RPMI7951 (cell line): ENCODE measurements around the gene CTNNA1. TPM values are rescaled to one million over a fixed set of nuclear protein-coding genes. Genes with fewer than 3 reads are reported as not detected.
"Not testable (repeated sequence)": the region's sequence is repeated elsewhere in the genome, so short reads cannot be mapped to it uniquely, and the experiment has no call there.

Experiments
- DNase-seq: peaks from one replicate; pipeline ENCODE4 v3.0.0-alpha.2; 2012; ENCODE audit warnings: low read depth
- total RNA-seq: library from RNA; depleted of rRNA; stranded (reverse); fragments of >200 nt; shearing (Covaris generic); gene quantifications from 2 replicates; pipeline ENCODE4 v1.2.3, GENCODE V29; 2014

CTNNA1 gene
- total RNA-seq, 1 experiment from 2014 or later: 243 TPM

DNA sequence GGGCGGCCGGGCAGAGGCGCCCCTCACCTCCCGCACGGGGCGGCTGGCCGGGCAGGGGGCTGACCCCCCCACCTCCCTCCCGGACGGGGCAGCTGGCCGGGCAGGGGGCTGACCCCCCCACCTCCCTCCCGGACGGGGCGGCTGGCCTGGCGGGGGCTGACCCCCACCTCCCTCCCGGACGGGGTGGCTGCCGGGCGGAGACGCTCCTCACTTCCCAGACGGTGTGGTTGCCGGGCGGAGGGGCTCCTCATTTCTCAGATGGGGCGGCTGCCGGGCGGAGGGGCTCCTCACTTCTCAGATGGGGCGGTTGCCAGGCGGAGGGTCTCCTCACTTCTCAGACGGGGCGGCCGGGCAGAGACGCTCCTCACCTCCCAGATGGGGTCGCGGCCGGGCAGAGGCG is 57.6 kb downstream of the CTNNA1 start:
- DNase-seq: not testable (repeated sequence)

DNA sequence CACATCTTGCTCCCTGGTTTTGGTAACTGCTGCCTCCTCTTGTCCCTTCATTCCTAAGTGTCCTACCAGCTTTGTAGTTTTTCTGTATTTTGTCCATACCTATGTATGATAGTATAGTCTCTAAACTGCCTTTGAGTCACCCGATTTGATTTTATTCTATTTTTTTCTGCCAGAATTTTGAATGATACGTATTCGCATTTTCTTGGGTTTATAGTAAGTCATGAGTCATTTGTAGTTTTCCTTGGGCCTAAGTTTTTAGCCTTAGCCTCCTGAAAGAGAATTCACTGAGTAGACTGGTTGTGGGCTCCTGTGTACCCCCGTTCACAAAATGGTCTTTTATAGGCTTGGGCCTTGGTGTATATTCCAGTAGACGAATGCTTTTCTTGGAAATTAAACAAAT is 62.3 kb downstream of the CTNNA1 start:
- no peak for DNase-seq

GRCh38 chr5:138817241-138817640 is 64.0 kb downstream of the CTNNA1 start:
- no peak for DNase-seq

DNA sequence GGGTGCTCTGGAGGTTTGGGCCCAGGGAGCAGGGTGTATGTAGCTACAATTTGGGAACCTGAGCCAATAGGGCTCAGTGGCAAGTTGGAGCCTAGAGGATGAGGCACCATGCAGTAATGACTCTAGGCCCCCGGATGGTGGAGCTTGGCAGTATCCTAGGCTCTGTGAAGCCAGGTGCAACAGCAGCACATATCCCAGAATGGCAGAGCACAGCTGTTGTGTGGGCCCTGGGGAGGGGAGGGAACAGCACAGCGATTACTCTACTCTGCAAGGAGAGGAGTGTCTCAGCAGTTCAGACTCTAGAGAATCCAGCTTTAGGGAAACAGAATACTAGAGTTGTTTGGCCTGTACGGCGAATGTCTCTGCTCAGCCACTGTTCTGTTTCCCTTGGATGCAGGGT is 65.9 kb downstream of the CTNNA1 start:
- no peak for DNase-seq

- no peak for DNase-seq
Observed at GRCh38 chr5:138820695-138821094, 67.5 kb downstream of the CTNNA1 start.

DNA sequence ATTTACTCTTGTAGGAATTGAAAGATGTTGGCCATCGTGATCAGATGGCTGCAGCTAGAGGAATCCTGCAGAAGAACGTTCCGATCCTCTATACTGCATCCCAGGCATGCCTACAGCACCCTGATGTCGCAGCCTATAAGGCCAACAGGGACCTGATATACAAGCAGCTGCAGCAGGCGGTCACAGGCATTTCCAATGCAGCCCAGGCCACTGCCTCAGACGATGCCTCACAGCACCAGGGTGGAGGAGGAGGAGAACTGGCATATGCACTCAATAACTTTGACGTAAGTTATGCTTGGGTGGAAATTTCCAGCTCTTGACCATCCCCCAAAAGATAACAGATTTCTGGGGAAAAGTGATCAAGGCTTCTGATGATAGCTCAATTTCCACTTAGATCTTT is 71.3 kb downstream of the CTNNA1 start:
- no peak for DNase-seq

GRCh38 chr5:138824924-138825863 is 72.0 kb downstream of the CTNNA1 start:
- DNase-seq: no peak

GRCh38 chr5:138828556-138828955 is 75.3 kb downstream of the CTNNA1 start:
- DNase-seq: no peak

DNA sequence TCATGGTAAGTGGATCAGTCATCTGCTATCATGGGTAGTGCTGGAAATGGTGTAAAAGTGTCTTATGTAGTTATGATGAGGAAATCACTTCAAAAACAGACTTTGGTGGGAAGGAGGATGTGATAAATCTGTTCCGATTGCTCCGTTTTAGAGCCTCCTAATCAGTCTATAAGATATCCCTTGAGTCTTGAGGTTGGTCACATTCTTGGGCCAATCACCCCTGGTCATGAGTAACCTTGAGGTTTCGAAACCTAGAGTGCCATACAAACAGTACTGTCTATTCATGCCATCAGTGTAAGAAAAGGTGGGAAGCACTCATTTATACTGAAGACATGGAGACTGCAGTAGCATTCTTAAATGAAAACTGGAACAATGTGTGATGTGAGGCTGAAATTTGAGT is 76.1 kb downstream of the CTNNA1 start:
- no peak for DNase-seq

DNA sequence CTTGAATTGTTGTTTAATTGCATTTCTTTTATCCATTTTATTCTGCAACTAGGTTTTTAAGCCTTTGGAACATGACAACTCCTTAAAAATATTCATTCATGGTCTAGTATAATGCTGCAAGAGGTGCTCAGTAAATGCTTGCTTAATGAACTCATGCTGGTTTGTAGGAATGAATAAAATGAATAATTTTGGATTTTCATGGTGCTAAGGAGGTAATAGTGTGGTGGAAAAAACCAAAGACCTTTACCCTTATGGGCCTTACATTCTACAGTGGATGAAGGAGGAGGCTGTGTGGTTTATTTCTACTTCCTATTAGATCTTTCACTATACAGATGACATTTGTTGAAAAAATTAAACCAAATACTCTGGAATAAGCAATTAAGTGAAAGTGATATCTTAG is 78.5 kb downstream of the CTNNA1 start:
- DNase-seq: no peak

DNA sequence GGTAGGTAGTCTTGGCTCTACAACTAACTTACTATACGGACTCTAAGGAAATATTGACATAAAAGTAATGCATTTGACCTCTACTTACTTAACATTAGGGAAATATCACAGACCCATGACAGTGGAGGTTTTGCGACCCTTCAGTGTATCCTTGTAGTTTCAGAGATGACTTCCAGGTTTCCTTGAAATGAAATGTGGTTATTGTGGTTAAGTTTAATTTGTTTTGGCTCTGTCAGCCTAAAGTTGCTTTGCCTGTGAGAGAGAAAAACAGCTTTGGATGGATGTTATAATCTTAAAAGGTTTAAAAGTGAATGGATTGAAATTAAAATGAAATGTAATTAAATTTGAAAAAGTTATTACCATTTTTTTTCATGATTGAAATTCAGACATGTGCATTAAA is 79.0 kb downstream of the CTNNA1 start:
- peak; percentile 29 for DNase-seq

GRCh38 chr5:138833080-138833479 is 79.9 kb downstream of the CTNNA1 start:
- DNase-seq: no peak

- no peak for DNase-seq
Observed at GRCh38 chr5:138833726-138834480, 80.7 kb downstream of the CTNNA1 start.

DNA sequence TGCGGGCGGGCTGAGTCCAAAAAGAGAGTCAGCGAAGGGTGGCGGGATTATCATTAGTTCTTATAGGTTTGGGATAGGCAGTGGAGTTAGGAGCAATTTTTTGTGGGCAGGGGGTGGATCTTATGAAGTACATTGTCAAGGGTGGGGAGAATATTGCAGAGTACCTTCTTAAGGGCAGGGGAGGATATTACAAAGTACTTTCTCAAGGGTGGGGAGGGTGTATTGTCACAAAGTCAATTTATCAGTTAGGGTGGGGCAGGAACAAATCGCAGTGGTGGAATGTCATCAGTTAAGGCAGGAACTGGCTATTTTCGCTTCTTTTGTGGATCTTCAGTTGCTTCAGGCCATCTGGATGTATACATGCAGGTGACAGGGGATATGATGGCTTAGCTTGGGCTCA is 81.6 kb downstream of the CTNNA1 start:
- not testable (repeated sequence) for DNase-seq

DNA sequence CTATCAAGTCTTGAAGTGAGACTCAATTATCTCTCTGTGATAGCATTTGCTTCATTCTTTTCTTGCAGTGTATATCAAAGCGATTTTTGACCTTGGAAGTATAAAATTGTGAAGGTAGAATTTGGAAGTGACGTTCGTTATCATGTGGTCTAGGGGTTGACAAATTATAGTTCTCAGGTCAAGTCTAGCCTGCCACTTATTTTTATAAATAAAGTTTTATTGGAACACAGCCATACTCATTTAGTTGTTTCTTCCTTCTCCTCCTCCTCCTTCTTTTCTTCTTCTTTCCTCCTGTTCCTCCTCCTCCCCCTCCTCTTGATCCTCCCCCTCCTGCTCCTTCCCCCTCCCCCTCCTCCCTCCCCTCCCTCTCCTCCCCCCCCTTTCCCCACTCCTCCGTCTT is 83.9 kb downstream of the CTNNA1 start:
- no peak for DNase-seq

GRCh38 chr5:138840103-138840502 is 86.9 kb downstream of the CTNNA1 start:
- DNase-seq: no peak

DNA sequence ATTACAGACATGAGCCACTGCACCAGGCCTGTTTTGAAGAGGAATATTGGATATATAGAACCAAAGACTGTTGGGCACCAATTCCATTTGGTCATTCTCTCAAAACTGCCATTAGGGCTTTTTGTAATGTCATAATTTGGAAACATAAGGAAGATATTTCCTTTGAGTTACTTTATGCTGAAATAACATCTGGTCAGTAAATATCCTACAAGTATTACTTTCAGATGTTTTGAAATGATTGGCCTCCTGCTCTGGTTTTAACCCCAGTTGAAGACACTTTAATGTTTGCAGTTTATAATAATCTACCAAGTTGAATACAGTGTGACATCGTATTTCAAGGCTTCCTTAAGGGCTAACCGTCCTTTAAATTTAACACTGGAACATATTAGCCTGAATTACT is 88.3 kb downstream of the CTNNA1 start:
- no peak for DNase-seq

- DNase-seq: no peak
Observed at GRCh38 chr5:138843316-138844124, 90.3 kb downstream of the CTNNA1 start.

DNA sequence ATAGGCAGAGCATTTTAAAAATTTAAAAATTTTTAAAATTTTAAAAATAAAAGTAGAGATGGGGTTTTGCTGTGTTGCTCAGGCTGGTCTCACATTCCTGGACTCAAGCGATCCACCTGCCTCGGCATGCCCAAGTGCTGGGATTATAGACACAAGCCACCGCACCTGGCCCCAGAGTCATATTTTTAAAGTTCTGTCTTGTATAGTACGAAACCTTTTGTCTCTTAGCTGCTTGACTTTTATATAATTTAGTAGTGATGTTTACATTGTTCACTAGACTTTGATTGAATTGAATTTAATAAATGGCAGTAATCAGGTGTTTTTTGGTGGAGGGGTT is 90.9 kb downstream of the CTNNA1 start:
- DNase-seq: no peak

GRCh38 chr5:138844812-138845513 is 91.7 kb downstream of the CTNNA1 start:
- peak; percentile 55 for DNase-seq

DNA sequence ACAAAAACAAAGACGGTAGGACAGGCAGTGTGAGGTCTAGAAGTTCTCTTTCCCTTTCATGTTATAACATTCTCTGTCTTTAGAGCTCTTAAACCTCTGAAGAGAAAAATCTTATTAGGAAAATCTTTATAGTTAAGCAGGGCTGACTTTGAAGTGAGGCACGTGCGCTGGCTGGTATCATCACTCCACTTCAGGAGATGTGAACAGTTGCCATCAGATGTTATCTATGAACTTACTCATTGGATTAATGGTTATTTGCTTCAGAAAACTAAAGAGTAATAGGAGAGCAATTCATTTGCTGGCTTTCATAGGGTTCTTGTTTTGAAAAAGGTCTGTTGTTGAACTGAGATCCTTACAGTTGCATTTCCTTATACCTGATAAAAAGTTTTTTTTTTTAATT is 96.2 kb downstream of the CTNNA1 start:
- DNase-seq: peak; percentile 37

DNA sequence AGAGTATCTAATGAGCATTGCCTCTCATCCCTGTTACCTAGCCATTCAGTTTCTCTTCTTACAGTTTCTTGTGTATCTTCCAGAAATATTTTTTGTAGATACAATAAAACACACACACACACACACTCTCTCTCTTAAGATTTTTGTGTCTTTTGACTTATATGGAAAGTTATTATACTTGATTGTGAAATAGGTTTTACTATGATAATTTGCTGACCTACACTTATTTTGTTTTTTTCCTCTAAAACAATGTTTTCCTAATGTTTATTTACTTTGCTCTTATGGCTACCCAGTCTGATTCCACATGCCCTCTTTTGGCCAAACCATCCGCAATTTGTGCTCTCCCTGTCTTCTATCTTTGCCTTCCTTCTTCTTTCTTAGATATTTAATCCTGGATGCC is 96.7 kb downstream of the CTNNA1 start:
- no peak for DNase-seq
